ENCODE data around the gene IRF2. TPM values are rescaled to one million over a fixed set of nuclear protein-coding genes. Genes with fewer than 3 reads are reported as not detected.

The IRF2 gene
- total RNA-seq, 3 donors from 2014 or later (not counting 1 experiment from before 2014, with no cell fraction given) = 50.6 to 68.5 (median 59.8) TPM

GRCh38 chr4:184441461-184442313 is 32.7 kb downstream of the IRF2 start:
- no peaks in the 10 kb centered on the region for H3K36me3 ChIP-seq (ENCODE audit: control insufficient read depth, insufficient read depth, low read length)
- 88% methylated on average over 13 of the region's 13 CpGs for WGBS (ENCODE audit: insufficient coverage)
- TF ChIP-seq CTCF (IDR thresholded peaks at IDR 0.05) = no peak
- intact Hi-C loops (cut with micrococcal nuclease) = no loop called here
- peaks cover 38% of the 10 kb centered on the region for H3K4me1 ChIP-seq (ENCODE audit: control insufficient read depth, insufficient read depth, low read length)
- no peak overlapping the region for H3K27ac ChIP-seq (ENCODE audit: low read length)
- peak overlapping the region; percentile 54 to 86 for H3K27ac Mint-ChIP-seq
- H3K9me3 Mint-ChIP-seq = no peaks in the 10 kb centered on the region
- H3K4me1 Mint-ChIP-seq = peaks cover 89 to 90% of the 10 kb centered on the region in 2 donors
- no peak overlapping the region for H3K4me3 Mint-ChIP-seq
- H3K36me3 Mint-ChIP-seq = no peaks in the 10 kb centered on the region
- no peak for DNase-seq
- no peak overlapping the region for H3K4me3 ChIP-seq (ENCODE audit: low read length)
- no peaks in the 10 kb centered on the region for H3K27me3 Mint-ChIP-seq (ENCODE audit: low read depth in 2 of 2)
- ATAC-seq = no peak
- no peaks in the 10 kb centered on the region for H3K27me3 ChIP-seq (ENCODE audit: control insufficient read depth, insufficient read depth, low read length)
- no peaks in the 10 kb centered on the region for H3K9me3 ChIP-seq (ENCODE audit: control insufficient read depth, insufficient read depth, low read length)

DNA sequence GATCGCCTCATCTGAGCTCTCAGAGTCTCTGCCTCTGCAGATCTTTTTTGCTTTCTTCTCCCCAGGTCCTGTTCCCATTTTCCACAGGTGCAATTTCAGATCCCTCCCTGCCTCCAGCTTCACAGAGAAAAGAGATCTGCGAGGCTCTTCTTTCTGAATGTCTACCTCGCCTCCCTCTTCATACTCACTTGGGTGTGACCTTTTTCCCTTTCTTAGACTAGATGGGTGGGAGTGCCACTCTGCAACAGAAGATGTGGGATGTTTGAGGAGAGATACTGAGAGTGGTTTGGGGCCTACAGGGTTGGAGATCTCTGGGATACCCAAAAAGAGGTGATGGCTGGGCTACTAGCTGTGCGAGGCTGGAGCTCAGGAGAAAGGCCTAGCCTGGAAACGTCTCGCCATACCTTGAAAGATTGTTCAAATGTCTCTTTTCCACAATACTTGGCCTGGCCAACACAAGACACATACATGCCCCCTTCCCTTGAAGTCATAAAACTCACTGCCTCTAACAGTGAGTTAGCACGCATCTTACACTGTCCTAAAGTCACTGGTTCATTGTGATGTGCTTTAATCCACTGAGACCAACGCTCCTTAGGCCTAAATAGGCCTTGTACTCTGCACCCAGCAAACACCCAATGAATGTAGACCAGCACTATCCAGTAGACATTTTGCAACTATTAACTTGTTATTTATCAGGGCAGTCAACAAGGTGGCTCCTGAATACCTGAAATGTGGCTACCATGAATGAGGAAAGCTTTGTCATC is 33.6 kb downstream of the IRF2 start:
- Mint-ChIP-seq H3K4me1 (peaks cover 85 to 89% of the 10 kb centered on the region in 2 donors), H3K4me3 (no peak overlapping the region)
- peaks cover 32% of the 10 kb centered on the region for H3K4me1 ChIP-seq (ENCODE audit: control insufficient read depth, insufficient read depth, low read length)

DNA sequence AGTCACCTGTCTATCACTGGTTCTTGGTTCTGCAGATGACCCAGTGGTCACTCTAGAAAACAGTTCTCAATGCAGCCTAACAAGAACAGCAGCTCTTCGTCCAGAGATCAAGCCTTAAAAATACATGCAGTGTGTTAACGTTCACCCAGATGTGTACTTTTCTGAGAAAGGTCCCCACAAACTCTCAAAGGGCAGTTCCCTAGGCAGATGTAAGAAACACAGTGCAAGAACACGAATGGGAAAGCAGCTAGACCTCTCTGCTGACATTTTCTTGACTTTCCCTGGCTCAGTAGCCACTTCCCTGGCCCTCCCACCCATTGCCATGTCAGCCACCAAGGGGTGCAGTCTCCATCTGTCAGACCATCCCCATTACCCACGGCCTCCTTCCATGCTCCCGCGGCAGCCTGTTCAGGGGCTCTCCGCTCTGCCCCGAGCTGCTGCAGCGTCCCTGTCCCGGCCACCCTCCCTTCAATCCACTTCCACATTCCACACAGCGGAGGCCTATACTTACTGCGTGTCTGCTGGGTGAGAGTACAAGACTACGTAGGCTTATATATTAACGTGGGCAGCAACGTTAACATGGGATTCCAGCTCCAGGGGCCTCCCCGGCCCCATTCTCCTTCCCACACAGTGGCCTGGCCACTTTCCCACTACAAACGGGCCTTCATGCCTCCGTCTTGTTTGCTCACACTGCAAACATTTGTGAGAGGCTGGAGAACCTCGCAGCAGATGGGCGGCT is 34.3 kb downstream of the IRF2 start:
- Mint-ChIP-seq H3K27ac (peak overlapping the region; percentile 51 to 54), H3K9me3 (no peaks in the 10 kb centered on the region), H3K4me3 (no peak overlapping the region), H3K4me1 (peaks cover 85 to 88% of the 10 kb centered on the region in 2 donors), H3K27me3 (ENCODE audit: low read depth in 2 of 2) (no peaks in the 10 kb centered on the region), H3K36me3 (no peaks in the 10 kb centered on the region)
- DNase-seq (no peak), ATAC-seq (no peak)
- intact Hi-C loops (cut with micrococcal nuclease) = no loop called here
- Histone ChIP-seq H3K27me3 (ENCODE audit: control insufficient read depth, insufficient read depth, low read length) (no peaks in the 10 kb centered on the region), H3K27ac (ENCODE audit: low read length) (no peak overlapping the region), H3K4me3 (ENCODE audit: low read length) (no peak overlapping the region), H3K9me3 (ENCODE audit: control insufficient read depth, insufficient read depth, low read length) (no peaks in the 10 kb centered on the region), H3K36me3 (ENCODE audit: control insufficient read depth, insufficient read depth, low read length) (no peaks in the 10 kb centered on the region), H3K4me1 (ENCODE audit: control insufficient read depth, insufficient read depth, low read length) (peaks cover 24% of the 10 kb centered on the region)
- no peak for TF ChIP-seq CTCF (IDR thresholded peaks at IDR 0.05)
- WGBS (ENCODE audit: insufficient coverage) = 92% methylated on average over 20 of the region's 20 CpGs

More for the DNA sequence above, 33.6 kb downstream of the IRF2 start:
- no peaks in the 10 kb centered on the region for H3K27me3 ChIP-seq (ENCODE audit: control insufficient read depth, insufficient read depth, low read length)
- TF ChIP-seq CTCF (IDR thresholded peaks at IDR 0.05) = no peak
- no peaks in the 10 kb centered on the region for H3K27me3 Mint-ChIP-seq (ENCODE audit: low read depth in 2 of 2)
- no peaks in the 10 kb centered on the region for H3K9me3 ChIP-seq (ENCODE audit: control insufficient read depth, insufficient read depth, low read length)
- H3K36me3 ChIP-seq (ENCODE audit: control insufficient read depth, insufficient read depth, low read length) = no peaks in the 10 kb centered on the region
- no peak overlapping the region for H3K4me3 ChIP-seq (ENCODE audit: low read length)
- no peak overlapping the region for H3K27ac ChIP-seq (ENCODE audit: low read length)
- 97% methylated on average over 6 of the region's 8 CpGs for WGBS (ENCODE audit: insufficient coverage)
- no peaks in the 10 kb centered on the region for H3K36me3 Mint-ChIP-seq
- no peaks in the 10 kb centered on the region for H3K9me3 Mint-ChIP-seq
- ATAC-seq = no peak
- DNase-seq = no peak
- H3K27ac Mint-ChIP-seq = peak overlapping the region; percentile 51 to 54
- intact Hi-C loops (cut with micrococcal nuclease) = no loop called here
